ENCODE results near the gene SP7. TPM values are rescaled to one million over a fixed set of nuclear protein-coding genes. Genes with fewer than 3 reads are reported as not detected.

The SP7 gene
- total and polyA plus RNA-seq, 10 of the 15 experiments (the other 5 are each of a cell fraction or from before 2014, with no cell fraction given) = 0.05 to 0.11 TPM; not detected in 8

GRCh38 chr12:53379389-53380103, 43.4 kb upstream of the SP7 start (continued):
- TF ChIP-seq NRF1 (conservative IDR thresholded peaks at IDR 0.05; ENCODE audit: low read depth, low read length) = no peak
- peak; percentile 37 for TF ChIP-seq MXI1 (IDR thresholded peaks at IDR 0.05; ENCODE audit: low read depth, low read length)
- no peak for TF ChIP-seq ZZZ3 (IDR thresholded peaks at IDR 0.05; ENCODE audit: control insufficient read depth, insufficient read length, low read depth)
- no peak for TF ChIP-seq CUX1 (IDR thresholded peaks at IDR 0.05; ENCODE audit: insufficient replicate concordance, low read depth, low read length)
- no peak for TF ChIP-seq ESRRA (IDR thresholded peaks at IDR 0.05; ENCODE audit: low read length)
- TF ChIP-seq CEBPZ (IDR thresholded peaks at IDR 0.05; ENCODE audit: low read depth, low read length) = peak; percentile 99
- no peak for TF ChIP-seq EP300 (IDR thresholded peaks at IDR 0.05; ENCODE audit: borderline replicate concordance in 1 of 2, control insufficient read depth in 1 of 2, low read depth in 2 of 2, low read length in 2 of 2)
- 0 out of 2 replicates have a peak, but pooled peaks have one; percentile 45 for TF ChIP-seq TCF3 (IDR thresholded peaks at IDR 0.05; ENCODE audit: borderline replicate concordance, insufficient read depth, low read depth, low read length)
- TF ChIP-seq BCLAF1 (IDR thresholded peaks at IDR 0.05) = no peak
- no peak for TF ChIP-seq MYB (IDR thresholded peaks at IDR 0.05; ENCODE audit: borderline replicate concordance, low read depth, low read length)
- peak; percentile 98 for TF ChIP-seq POLR2AphosphoS2 (IDR thresholded peaks at IDR 0.05; ENCODE audit: low read depth, low read length)
- TF ChIP-seq CEBPB (IDR thresholded peaks at IDR 0.05; ENCODE audit: borderline replicate concordance in 1 of 2, low read depth in 2 of 2, low read length in 2 of 2) = no peak
- peak; percentile 79; the same call in 1 of the 2 replicates for TF ChIP-seq SMAD5 (IDR thresholded peaks at IDR 0.05; ENCODE audit: low read depth)
- no peak for TF ChIP-seq IKZF1 (conservative IDR thresholded peaks at IDR 0.05)
- TF ChIP-seq CHD4 (IDR thresholded peaks at IDR 0.05) = no peak
- 0 out of 2 replicates have a peak, but pooled peaks have one; percentile 4 for TF ChIP-seq IRF4 (IDR thresholded peaks at IDR 0.05; ENCODE audit: low read depth, low read length)
- TF ChIP-seq ZNF622 (IDR thresholded peaks at IDR 0.05) = no peak
- TF ChIP-seq SIN3A (IDR thresholded peaks at IDR 0.05; ENCODE audit: low read depth, low read length) = no peak
